Occipital lobe (tissue), 1 donor: ENCODE results near the gene GJA3. TPM values are rescaled to one million over a fixed set of nuclear protein-coding genes. Genes with fewer than 3 reads are reported as not detected.

ENCODE experiments used
- total RNA-seq: library from RNA; depleted of rRNA; stranded (reverse); fragments of >200 nt; gene quantifications from one replicate; pipeline ENCODE4 v1.2.3, GENCODE V29; 2014

GJA3 gene
- total RNA-seq, 1 donor from 2014 or later: 0.16 TPM

Other genes starting within 250 kb of the GJA3 start
- gene ZMYM2, start 202.3 kb downstream of the GJA3 start, total RNA-seq: 224 TPM
- gene GJB2, start 31.9 kb upstream of the GJA3 start, total RNA-seq: 3.1 TPM
- gene GJB6, start 71.3 kb upstream of the GJA3 start, total RNA-seq: 8.3 TPM